DOHH2 (cell line): Measurements from ENCODE around the gene ODF2.

ENCODE experiments used
- H3F3A ChIP-seq: fragments of 200-600 bp; sonication (generic), shearing (Covaris generic); 2 replicates; pipeline ENCODE4 v1.6.0; 2016; ENCODE audit warnings: antibody characterized with exemption, mild to moderate bottlenecking; ENCODE audit not compliant: control insufficient read depth, insufficient read depth
- H3K27ac ChIP-seq: fragments of 200-600 bp; sonication (generic); 2 replicates; pipeline ENCODE4 v1.5.1; 2014; ENCODE audit warnings: low read depth, mild to moderate bottlenecking, low read length, moderate library complexity
- H3K27me3 ChIP-seq: fragments of 200-600 bp; sonication (generic); 2 replicates; pipeline ENCODE4 v1.6.1; 2014; ENCODE audit warnings: mild to moderate bottlenecking, low read length, mixed read lengths; ENCODE audit not compliant: control insufficient read depth
- H3K36me3 ChIP-seq: fragments of 200-600 bp; sonication (generic); 2 replicates; pipeline ENCODE4 v1.6.1; 2014; ENCODE audit warnings: mild to moderate bottlenecking, low read length, moderate library complexity, mixed read lengths; ENCODE audit not compliant: control insufficient read depth
- H3K4me1 ChIP-seq: fragments of 200-600 bp; sonication (generic); 2 replicates; pipeline ENCODE4 v1.6.1; 2014; ENCODE audit warnings: mild to moderate bottlenecking, low read length, mixed read lengths; ENCODE audit not compliant: control insufficient read depth
- H3K4me2 ChIP-seq: fragments of 200-600 bp; sonication (generic); 2 replicates; pipeline ENCODE4 v1.6.0; 2014; ENCODE audit warnings: mild to moderate bottlenecking, low read length, moderate library complexity
- H3K4me3 ChIP-seq: fragments of 200-600 bp; sonication (generic); 2 replicates; pipeline ENCODE4 v1.5.1; 2014; ENCODE audit warnings: mild to moderate bottlenecking, low read length, mixed read lengths
- H3K79me2 ChIP-seq: fragments of 200-600 bp; sonication (generic); 2 replicates; pipeline ENCODE4 v1.6.1; 2014; ENCODE audit warnings: mild to moderate bottlenecking, low read length, mixed read lengths; ENCODE audit not compliant: control insufficient read depth
- H3K9me2 ChIP-seq: fragments of 200-600 bp; sonication (generic); replicated peaks from 2 replicates; pipeline ENCODE4 v1.6.1; 2014; ENCODE audit warnings: mild to moderate bottlenecking, low read length, mixed read lengths; ENCODE audit not compliant: control insufficient read depth
- H3K9me3 ChIP-seq: fragments of 200-600 bp; sonication (generic); 2 replicates; pipeline ENCODE4 v1.6.1; 2014; ENCODE audit warnings: antibody characterized with exemption, low read length, mixed read lengths; ENCODE audit not compliant: control insufficient read depth, insufficient read depth
- H4K20me1 ChIP-seq: fragments of 200-600 bp; sonication (generic); 2 replicates; pipeline ENCODE4 v1.6.0; 2014; ENCODE audit warnings: low read depth, mild to moderate bottlenecking, antibody characterized with exemption, low read length, moderate library complexity; ENCODE audit not compliant: control insufficient read depth, insufficient read depth
- CTCF ChIP-seq: fragments of 200-600 bp; sonication (generic); IDR thresholded peaks from one replicate; pipeline ENCODE4 v1.5.1; 2014; ENCODE audit warnings: antibody characterized with exemption, mild to moderate bottlenecking, low read depth, low read length; ENCODE audit not compliant: poor library complexity, severe bottlenecking
- EZH2phosphoT487 ChIP-seq: fragments of 200-600 bp; sonication (generic); IDR thresholded peaks from 2 replicates; pipeline ENCODE4 v1.6.1; 2017; ENCODE audit warnings: borderline replicate concordance, mild to moderate bottlenecking, antibody characterized with exemption, low read length, moderate library complexity, mixed read lengths

ODF2 gene

GRCh38 chr9:128470560-128470959 lies 14.8 kb downstream of the ODF2 start:
- no peak for TF ChIP-seq CTCF
- TF ChIP-seq EZH2phosphoT487: no peak
- H3K4me3 ChIP-seq: no peak overlapping the region

DNA sequence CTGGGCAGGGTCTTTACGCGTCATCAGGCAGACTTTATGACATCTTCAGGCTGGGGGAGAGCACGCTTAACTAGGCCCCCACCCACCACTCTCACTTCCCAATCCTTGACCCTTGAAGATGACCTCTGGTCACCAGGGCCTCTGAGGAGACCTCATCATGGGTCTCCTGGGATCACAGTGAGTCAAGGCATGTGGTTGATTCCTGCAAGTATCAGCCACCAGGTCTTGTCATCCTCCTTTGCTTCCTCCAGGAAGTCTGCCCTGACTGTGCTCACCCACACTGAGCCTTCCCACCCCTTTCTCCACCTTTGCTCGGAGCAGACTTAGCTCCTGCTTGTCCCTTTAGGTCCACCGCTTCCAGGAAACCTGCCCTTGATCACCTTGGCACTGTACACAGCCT lies 17.3 kb downstream of the ODF2 start:
- no peaks in the 10 kb centered on the region for H3K9me2 ChIP-seq
- H3K27me3 ChIP-seq: no peaks in the 10 kb centered on the region
- H3K4me1 ChIP-seq: peaks cover 5% of the 10 kb centered on the region
- H3K79me2 ChIP-seq: no peaks in the 10 kb centered on the region
- H3K4me2 ChIP-seq: no peak overlapping the region
- TF ChIP-seq EZH2phosphoT487 (no peak), CTCF (no peak)
- no peak overlapping the region for H3K27ac ChIP-seq
- H3K9me3 ChIP-seq: no peaks in the 10 kb centered on the region
- no peaks in the 10 kb centered on the region for H4K20me1 ChIP-seq
- H3K4me3 ChIP-seq: no peak overlapping the region
- H3K36me3 ChIP-seq: peaks cover 42% of the 10 kb centered on the region
- no peaks in the 10 kb centered on the region for H3F3A ChIP-seq

More at GRCh38 chr9:128470560-128470959, 14.8 kb downstream of the ODF2 start:
- Histone ChIP-seq H3K36me3 (peaks cover 46% of the 10 kb centered on the region), H3K9me2 (no peaks in the 10 kb centered on the region), H3K9me3 (no peaks in the 10 kb centered on the region), H3K4me1 (peaks cover 5% of the 10 kb centered on the region), H3K27me3 (no peaks in the 10 kb centered on the region), H3F3A (0 out of 2 replicates have a peak, but pooled peaks cover 2% of the 10 kb centered on the region), H4K20me1 (no peaks in the 10 kb centered on the region), H3K79me2 (no peaks in the 10 kb centered on the region), H3K4me2 (no peak overlapping the region), H3K27ac (no peak overlapping the region)

- no peaks in the 10 kb centered on the region for H3F3A ChIP-seq
- H3K27ac ChIP-seq: no peak overlapping the region
- no peaks in the 10 kb centered on the region for H3K79me2 ChIP-seq
- TF ChIP-seq EZH2phosphoT487 (no peak), CTCF (no peak)
- no peaks in the 10 kb centered on the region for H3K9me2 ChIP-seq
- no peaks in the 10 kb centered on the region for H3K27me3 ChIP-seq
- H3K4me2 ChIP-seq: no peak overlapping the region
- no peaks in the 10 kb centered on the region for H3K4me1 ChIP-seq
- H4K20me1 ChIP-seq: no peaks in the 10 kb centered on the region
- H3K36me3 ChIP-seq: peaks cover 53% of the 10 kb centered on the region
- H3K4me3 ChIP-seq: no peak overlapping the region
- no peaks in the 10 kb centered on the region for H3K9me3 ChIP-seq
These were observed 20.1 kb downstream of the ODF2 start for GRCh38 chr9:128475867-128476266.
